GM18861 (cell line): ENCODE results near the gene OR2AG1.
"Not testable (repeated sequence)": the region's sequence is repeated elsewhere in the genome, so short reads cannot be mapped to it uniquely, and the experiment has no call there.

Experiments
- ATAC-seq: cut with Tn5 transposase; IDR thresholded peaks from one replicate; pipeline ENCODE4 v1.9.1; 2021; ENCODE audit not compliant: unreplicated experiment

The OR2AG1 gene

DNA sequence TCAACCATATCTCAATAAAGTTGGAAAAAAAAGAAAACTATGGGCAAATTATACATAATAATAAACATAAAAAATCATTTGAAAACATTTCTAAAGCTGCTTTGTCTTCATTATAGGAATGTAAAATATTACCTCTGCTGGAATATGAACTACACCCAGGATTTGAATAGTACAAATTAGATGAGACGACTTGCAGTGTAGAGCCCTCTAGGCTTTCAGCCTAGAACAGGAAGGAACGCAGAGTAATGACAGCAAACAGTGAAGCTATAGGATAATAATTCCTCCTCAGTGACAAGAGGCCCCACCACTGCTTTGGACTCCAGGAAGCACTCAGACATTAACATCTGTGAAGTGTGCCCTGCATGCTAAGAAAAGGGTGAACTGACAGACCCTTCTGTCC lies 7.7 kb downstream of the OR2AG1 start:
- ATAC-seq, result no peak

- no peak for ATAC-seq
These were observed 11.8 kb downstream of the OR2AG1 start for GRCh38 chr11:6794639-6795038.

- ATAC-seq, result no peak
These were observed 16.6 kb downstream of the OR2AG1 start, which contains the start of gene OR6A2 for GRCh38 chr11:6799402-6799801. OR6A2 (minus strand) TSS chr11:6799689; CDS start chr11:6795708, 3,981 bp downstream.

GRCh38 chr11:6801075-6801474 lies 18.3 kb downstream of the OR2AG1 start:
- not testable (repeated sequence) for ATAC-seq

- peak; percentile 48 for ATAC-seq
These were observed 29.7 kb downstream of the OR2AG1 start for GRCh38 chr11:6812390-6813005.

- no peak for ATAC-seq
These were observed 30.8 kb downstream of the OR2AG1 start for GRCh38 chr11:6813656-6814055.

- no peak for ATAC-seq
These were observed 34.9 kb downstream of the OR2AG1 start for GRCh38 chr11:6817694-6818093.

DNA sequence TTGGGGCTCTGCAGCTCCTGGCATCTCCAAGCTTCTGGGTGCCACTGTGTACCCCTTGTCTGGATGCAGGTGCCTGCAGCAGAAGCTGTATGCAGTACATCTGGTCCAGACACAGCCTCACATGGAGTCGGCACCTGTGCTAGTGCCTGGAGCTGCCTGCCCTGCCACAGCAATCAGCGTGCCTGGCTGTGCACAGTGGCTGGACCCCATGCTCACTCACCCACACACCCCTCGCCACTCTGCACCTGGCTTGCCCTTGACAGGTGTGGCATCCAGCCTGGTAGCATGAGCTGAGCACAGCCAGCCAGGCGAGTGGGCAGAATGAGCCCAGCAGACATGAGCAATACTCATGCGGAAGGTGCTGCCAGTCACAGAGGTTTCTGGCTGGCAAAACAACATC lies 36.1 kb downstream of the OR2AG1 start:
- no peak for ATAC-seq

GRCh38 chr11:6824136-6824823 lies 41.5 kb downstream of the OR2AG1 start:
- no peak for ATAC-seq

- no peak for ATAC-seq
These were observed 42.5 kb downstream of the OR2AG1 start for GRCh38 chr11:6825231-6825744.

GRCh38 chr11:6828103-6828502 lies 45.3 kb downstream of the OR2AG1 start:
- no peak for ATAC-seq

- no peak for ATAC-seq
These were observed 50.5 kb downstream of the OR2AG1 start for GRCh38 chr11:6833356-6833755.

DNA sequence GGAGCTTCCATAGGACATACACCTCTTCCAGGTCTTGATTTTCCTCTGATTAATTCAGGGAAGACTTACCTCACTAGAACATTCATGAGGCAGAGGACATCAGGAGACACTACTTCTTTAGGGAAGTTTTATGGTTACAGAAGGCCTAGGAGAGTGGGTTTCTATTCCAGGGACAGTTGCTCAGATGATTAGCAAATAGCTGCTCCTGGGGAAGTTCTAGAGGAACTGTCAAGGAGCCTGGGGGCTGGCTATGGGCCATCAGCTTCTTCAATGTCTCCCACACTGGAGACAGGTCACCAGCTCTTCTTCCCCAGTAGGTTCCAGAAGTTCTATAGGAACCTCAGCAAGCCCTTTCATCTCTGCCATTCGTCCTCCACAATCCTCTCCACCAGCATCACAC lies 51.2 kb downstream of the OR2AG1 start:
- ATAC-seq, result no peak
